H1 (cell line): ENCODE data around the gene CPED1. TPM values are rescaled to one million over a fixed set of nuclear protein-coding genes. Genes with fewer than 3 reads are reported as not detected.
"Not testable (repeated sequence)": the region's sequence is repeated elsewhere in the genome, so short reads cannot be mapped to it uniquely, and the experiment has no call there.

Experiments
- CTCF ChIA-PET: fragments of 300-600 bp; sonication (Branson Sonifier 250); formaldehyde crosslinking; loops from one replicate; lab custom pipeline; 2021; ENCODE audit not compliant: partially characterized antibody; lab: Charles Lee
- POLR2A ChIA-PET: fragments of 300-600 bp; sonication (Branson Sonifier 250); formaldehyde crosslinking; loops from one replicate; lab custom pipeline; 2021; ENCODE audit warnings: inconsistent platforms; ENCODE audit not compliant: partially characterized antibody; lab: Charles Lee
- DNase-seq, 2 experiments: peaks; one replicate each; pipeline versions ENCODE4 v3.0.0 to v3.0.0-alpha.2; 2010 to 2022; ENCODE audit warnings: low spot score in 2 of 2, low read depth in 1 of 2, mixed read lengths in 1 of 2
- FAIRE-seq: peaks from 2 replicates; lab custom pipeline; 2011; peaks lifted over from hg19 to GRCh38; lab: Jason Lieb, UNC
- H2AFZ ChIP-seq: 2 replicates; pipeline ENCODE4 v1.8.1; 2012; ENCODE audit warnings: low read length, inconsistent platforms
- H2AK5ac ChIP-seq: 2 replicates; pipeline ENCODE4 v1.6.1; 2013; ENCODE audit warnings: low read depth, low read length
- H2BK120ac ChIP-seq: replicated peaks from 2 replicates; pipeline ENCODE3; 2013; ENCODE audit warnings: low read depth, low read length, inconsistent platforms
- H2BK12ac ChIP-seq: 2 replicates; pipeline ENCODE4 v1.6.1; 2013; ENCODE audit warnings: low read depth, low read length
- H2BK15ac ChIP-seq: 2 replicates; pipeline ENCODE4 v1.6.1; 2013; ENCODE audit warnings: low read length
- H2BK20ac ChIP-seq: 2 replicates; pipeline ENCODE4 v1.6.1; 2013; ENCODE audit warnings: low read length
- H2BK5ac ChIP-seq: 2 replicates; pipeline ENCODE4 v1.6.1; 2013; ENCODE audit warnings: low read depth, low read length
- H3K14ac ChIP-seq: 2 replicates; pipeline ENCODE4 v1.6.1; 2013; ENCODE audit warnings: inconsistent platforms; ENCODE audit not compliant: insufficient read length
- H3K18ac ChIP-seq: 2 replicates; pipeline ENCODE4 v1.6.1; 2013; ENCODE audit warnings: low read length; ENCODE audit errors: extremely low read depth
- H3K23ac ChIP-seq: 2 replicates; pipeline ENCODE4 v1.6.1; 2013; ENCODE audit warnings: inconsistent platforms; ENCODE audit not compliant: insufficient read length
- H3K23me2 ChIP-seq: 2 replicates; pipeline ENCODE4 v1.6.1; 2013; ENCODE audit warnings: low read depth, low read length
- H3K27ac ChIP-seq: 2 replicates; pipeline ENCODE4 v1.6.1; 2011; ENCODE audit warnings: low read depth, low read length, inconsistent platforms
- H3K27me3 ChIP-seq, 4 experiments: replicated peaks in 1 of 4; 1 replicate in 1 of 4; 2 replicates in 3 of 4; pipeline versions ENCODE4 v1.6.1 to v1.8.1; 2011 to 2013; ENCODE audit warnings: low read length in 3 of 4, mild to moderate bottlenecking in 3 of 4, inconsistent platforms in 2 of 4, mixed read lengths in 2 of 4, moderate library complexity in 1 of 4; ENCODE audit not compliant: control insufficient read depth in 3 of 4, insufficient read depth in 3 of 4; ENCODE audit errors: extremely low read depth in 1 of 4
- H3K36me3 ChIP-seq, 4 experiments: 2 replicates each; pipeline versions ENCODE4 v1.6.1 to v1.8.1; 2011 to 2013; ENCODE audit warnings: mild to moderate bottlenecking in 4 of 4, low read length in 3 of 4, moderate library complexity in 2 of 4, control low read depth in 1 of 4, inconsistent platforms in 1 of 4; ENCODE audit not compliant: insufficient read depth in 4 of 4, control insufficient read depth in 2 of 4
- H3K4ac ChIP-seq: replicated peaks from 2 replicates; pipeline ENCODE3; 2013; ENCODE audit warnings: low read length, low read depth, mixed read lengths, inconsistent platforms; ENCODE audit not compliant: insufficient read length
- H3K4me1 ChIP-seq, 4 experiments: replicated peaks in 1 of 4; 1 replicate in 1 of 4; 2 replicates in 3 of 4; pipeline versions ENCODE4 v1.6.1 to v1.8.1; 2011 to 2013; ENCODE audit warnings: low read length in 3 of 4, inconsistent platforms in 2 of 4, mixed read lengths in 1 of 4; ENCODE audit not compliant: insufficient read depth in 4 of 4, control insufficient read depth in 3 of 4
- H3K4me2 ChIP-seq, 2 experiments: 2 replicates each; pipeline versions ENCODE4 v1.6.1 to v1.8.1; 2011 to 2013; ENCODE audit warnings: low read depth in 2 of 2, low read length in 2 of 2, control low read depth in 1 of 2, inconsistent platforms in 1 of 2, mild to moderate bottlenecking in 1 of 2; ENCODE audit not compliant: insufficient read depth in 1 of 2
- H3K4me3 ChIP-seq, 4 experiments: fragments of 200-600, 300-600 bp in 1 of 4; sonication (generic), shearing (Covaris generic), sonication (Bioruptor Twin) in 1 of 4; 2 replicates each; pipeline versions ENCODE4 v1.5.1 to v1.8.1; 2011 to 2016; ENCODE audit warnings: low read length in 4 of 4, low read depth in 3 of 4, control low read depth in 2 of 4, inconsistent platforms in 2 of 4, mild to moderate bottlenecking in 2 of 4, mixed read lengths in 1 of 4, moderate library complexity in 1 of 4; ENCODE audit not compliant: insufficient read depth in 2 of 4; ENCODE audit errors: extremely low read depth in 1 of 4
- H3K56ac ChIP-seq: replicated peaks from 2 replicates; pipeline ENCODE3; 2013; ENCODE audit warnings: low read depth, mild to moderate bottlenecking, mixed read lengths, low read length, inconsistent platforms; ENCODE audit not compliant: insufficient read length
- H3K79me1 ChIP-seq: 2 replicates; pipeline ENCODE4 v1.6.1; 2013; ENCODE audit warnings: low read depth, low read length, control low read depth
- H3K79me2 ChIP-seq, 2 experiments: 2 replicates each; pipeline versions ENCODE4 v1.6.1 to v1.8.1; 2012 to 2013; ENCODE audit warnings: low read length in 2 of 2, mild to moderate bottlenecking in 2 of 2, inconsistent platforms in 1 of 2; ENCODE audit not compliant: insufficient read depth in 2 of 2, control insufficient read depth in 1 of 2
- H3K9ac ChIP-seq, 4 experiments: replicated peaks in 1 of 4; 1 replicate in 1 of 4; 2 replicates in 3 of 4; pipeline versions ENCODE4 v1.6.1 to v1.8.1; 2011 to 2013; ENCODE audit warnings: low read depth in 3 of 4, low read length in 3 of 4, control low read depth in 2 of 4, mild to moderate bottlenecking in 2 of 4, moderate library complexity in 2 of 4, inconsistent platforms in 1 of 4; ENCODE audit errors: extremely low read depth in 1 of 4
- H3K9me3 ChIP-seq, 2 experiments: 2 replicates each; pipeline versions ENCODE4 v1.6.1 to v1.8.1; 2012 to 2013; ENCODE audit warnings: mild to moderate bottlenecking in 2 of 2, moderate library complexity in 2 of 2, control low read depth in 1 of 2, inconsistent platforms in 1 of 2, low read depth in 1 of 2, low read length in 1 of 2, mixed read lengths in 1 of 2; ENCODE audit not compliant: insufficient read depth in 2 of 2
- H4K20me1 ChIP-seq, 2 experiments: replicated peaks in 1 of 2; 2 replicates each; pipeline versions ENCODE3 to v1.8.1; 2011 to 2013; ENCODE audit warnings: inconsistent platforms in 2 of 2, low read length in 2 of 2, mild to moderate bottlenecking in 1 of 2; ENCODE audit not compliant: insufficient read depth in 2 of 2, control insufficient read depth in 1 of 2
- H4K5ac ChIP-seq: 2 replicates; pipeline ENCODE4 v1.6.1; 2013; ENCODE audit warnings: low read length, low read depth, mixed read lengths, inconsistent platforms; ENCODE audit not compliant: insufficient read length
- H4K8ac ChIP-seq: 2 replicates; pipeline ENCODE4 v1.8.0; 2013; ENCODE audit warnings: mild to moderate bottlenecking, moderate library complexity, low read length, inconsistent platforms; ENCODE audit not compliant: insufficient read depth; ENCODE audit errors: extremely low read depth
- H4K91ac ChIP-seq: replicated peaks from 2 replicates; pipeline ENCODE3; 2013; ENCODE audit warnings: low read length, mixed read lengths, inconsistent platforms; ENCODE audit not compliant: insufficient read length
- WGBS, 2 experiments: shearing (Covaris generic) in 1 of 2; methylation state at CpG; one replicate each; pipeline versions ENCODE4 v1.1.6 to v1.1.7; 2013 to 2015; ENCODE audit warnings: low lambda C conversion rate in 2 of 2, mixed read lengths in 2 of 2, inconsistent platforms in 1 of 2, low coverage in 1 of 2, missing lambda C conversion rate in 1 of 2; ENCODE audit not compliant: insufficient replicate concordance in 2 of 2, insufficient coverage in 1 of 2, insufficient read length in 1 of 2; ENCODE audit errors: extremely low coverage in 1 of 2, missing lambda C conversion rate in 1 of 2; 5-methylcytosine and 5-hydroxymethylcytosine counted together
- polyA plus RNA-seq, 7 experiments: library from polyadenylated mRNA; depleted of rRNA in 3 of 7; stranded (reverse) in 5 of 7; unstranded in 2 of 7; fragments of >200 nt in 5 of 7; fragments of 200-250 nt in 2 of 7; gene quantifications; 1 replicate in 5 of 7; 2 replicates in 1 of 7; 4 replicates in 1 of 7; pipeline versions ENCODE4 v1.2.1 to v1.2.3, GENCODE V29; 2011 to 2013; ENCODE audit warnings: missing spikeins in 2 of 7, mixed read lengths in 2 of 7
- total RNA-seq: library from RNA; stranded (reverse); fragmentation: NEBNext Ultra II Directional; extraction: Animal tissue kit (Norgen Biotek cat#: 25700); gene quantifications from 2 replicates; pipeline ENCODE4 v1.2.1, GENCODE V29; 2021

Gene CPED1
- total and polyA plus RNA-seq, 2 of the 8 experiments (the other 6 are each of a cell fraction or from before 2014, with no cell fraction given): 0.08 to 0.39 TPM

DNA sequence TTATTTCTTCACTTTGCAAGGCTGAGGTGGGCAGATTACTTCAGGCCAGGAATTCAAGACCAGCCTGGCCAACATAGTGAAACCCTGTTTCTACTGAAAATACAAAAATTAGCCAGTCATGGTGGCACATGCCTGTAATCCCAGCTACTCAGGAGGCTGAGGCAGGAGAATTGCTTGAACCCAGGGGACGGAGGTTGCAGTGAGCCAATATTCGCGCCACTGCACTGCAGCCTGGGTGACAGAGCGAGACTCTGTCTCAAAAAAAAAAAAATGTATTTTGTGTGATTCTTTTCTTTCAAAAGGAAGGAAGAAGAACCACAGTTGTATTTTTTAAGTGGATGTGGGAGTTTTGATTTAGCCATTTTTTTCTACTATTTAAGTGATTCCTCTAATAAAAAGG, 195.4 kb downstream of the CPED1 start:
- H2BK20ac ChIP-seq: not testable (repeated sequence)

More for the DNA sequence above, 195.4 kb downstream of the CPED1 start:
- 89% methylated on average over 4 of the region's 4 CpGs; no CpG with 5 or more reads in 1 of the 2 experiments for WGBS, 2 experiments
- H4K20me1 ChIP-seq, H3K79me2 ChIP-seq, FAIRE-seq, H3K9ac ChIP-seq, H3K27ac ChIP-seq, H3K36me3 ChIP-seq, H3K79me1 ChIP-seq, H3K27me3 ChIP-seq, H3K4me2 ChIP-seq, H3K23me2 ChIP-seq, H3K14ac ChIP-seq, H3K23ac ChIP-seq, H2BK120ac ChIP-seq, H4K91ac ChIP-seq, H3K4me3 ChIP-seq, H2AFZ ChIP-seq, H4K5ac ChIP-seq, H2BK15ac ChIP-seq, H3K56ac ChIP-seq, H4K8ac ChIP-seq, H3K9me3 ChIP-seq, POLR2A ChIA-PET, H3K18ac ChIP-seq, CTCF ChIA-PET, H3K4me1 ChIP-seq, H2AK5ac ChIP-seq, DNase-seq, H2BK5ac ChIP-seq, H2BK12ac ChIP-seq, H3K4ac ChIP-seq: not testable (repeated sequence)
